NCI-H345 treated with DMSO at 0.1 percent for 48 hours (cell line): ENCODE results near the gene CEP72.
"Not testable (repeated sequence)": the region's sequence is repeated elsewhere in the genome, so short reads cannot be mapped to it uniquely, and the experiment has no call there.

Experiments used
- DNase-seq: peaks from one replicate; lab custom pipeline; 2025; ENCODE audit not compliant: unreplicated experiment; lab: John Stamatoyannopoulos, UW

Gene CEP72

GRCh38 chr5:612498-613424, 621 bp downstream of the CEP72 start:
- no peak for DNase-seq

GRCh38 chr5:616484-617039, 4.4 kb downstream of the CEP72 start:
- DNase-seq, result no peak

- DNase-seq, result no peak
Measured at GRCh38 chr5:617896-618295, 5.8 kb downstream of the CEP72 start.

GRCh38 chr5:618450-618849, 6.3 kb downstream of the CEP72 start:
- DNase-seq, result no peak

GRCh38 chr5:619444-619843, 7.3 kb downstream of the CEP72 start:
- DNase-seq, result no peak

- DNase-seq, result no peak
Measured at GRCh38 chr5:620152-620551, 8.0 kb downstream of the CEP72 start.

GRCh38 chr5:620586-621180, 8.5 kb downstream of the CEP72 start:
- DNase-seq, result no peak

GRCh38 chr5:621341-621761, 9.2 kb downstream of the CEP72 start:
- DNase-seq, result no peak

- no peak for DNase-seq
Measured at GRCh38 chr5:622359-622758, 10.2 kb downstream of the CEP72 start.

GRCh38 chr5:622946-623522, 10.9 kb downstream of the CEP72 start:
- no peak for DNase-seq

GRCh38 chr5:623531-623930, 11.4 kb downstream of the CEP72 start:
- DNase-seq, result no peak

GRCh38 chr5:624118-624950, 12.2 kb downstream of the CEP72 start:
- DNase-seq, result no peak

GRCh38 chr5:624951-625230, 12.8 kb downstream of the CEP72 start:
- no peak for DNase-seq

GRCh38 chr5:625516-625915, 13.4 kb downstream of the CEP72 start:
- DNase-seq, result no peak

GRCh38 chr5:626850-627249, 14.7 kb downstream of the CEP72 start:
- DNase-seq, result no peak

GRCh38 chr5:627840-628239, 15.7 kb downstream of the CEP72 start:
- no peak for DNase-seq

GRCh38 chr5:628351-629205, 16.4 kb downstream of the CEP72 start:
- not testable (repeated sequence) for DNase-seq

- no peak for DNase-seq
Measured at GRCh38 chr5:633501-633955, 21.4 kb downstream of the CEP72 start.

- DNase-seq, result no peak
Measured at GRCh38 chr5:634191-634590, 22.1 kb downstream of the CEP72 start.
